Fibroblast of peridontal ligament (primary cell): ENCODE measurements around the gene EFCAB5.
A peak's percentile ranks its signal among the peaks of the same experiment; 100 is the strongest.
"Not testable (repeated sequence)": the region's sequence is repeated elsewhere in the genome, so short reads cannot be mapped to it uniquely, and the experiment has no call there.

Experiments used
- DNase-seq: peaks from one replicate; pipeline ENCODE4 v3.0.0-alpha.2; 2010; ENCODE audit errors: extremely low read depth

Gene EFCAB5

GRCh38 chr17:30005709-30006320 is 64.4 kb downstream of the EFCAB5 start:
- DNase-seq: no peak

GRCh38 chr17:30011934-30012333 is 70.5 kb downstream of the EFCAB5 start:
- DNase-seq: not testable (repeated sequence)

- DNase-seq: peak; percentile 68
Measured at GRCh38 chr17:30021708-30022317, 80.4 kb downstream of the EFCAB5 start.

- not testable (repeated sequence) for DNase-seq
Measured at GRCh38 chr17:30025325-30025724, 83.9 kb downstream of the EFCAB5 start.

- no peak for DNase-seq
Measured at GRCh38 chr17:30027676-30028075, 86.2 kb downstream of the EFCAB5 start.

- DNase-seq: no peak
Measured at GRCh38 chr17:30031214-30031869, 89.9 kb downstream of the EFCAB5 start.

- no peak for DNase-seq
Measured at GRCh38 chr17:30035369-30035768, 93.9 kb downstream of the EFCAB5 start.

- DNase-seq: peak; percentile 50
Measured at GRCh38 chr17:30040719-30041518, 99.5 kb downstream of the EFCAB5 start.

- DNase-seq: no peak
Measured at GRCh38 chr17:30041551-30041950, 100.1 kb downstream of the EFCAB5 start.

- no peak for DNase-seq
Measured at GRCh38 chr17:30062372-30062771, 120.9 kb downstream of the EFCAB5 start.

- DNase-seq: no peak
Measured at GRCh38 chr17:30064738-30065137, 123.3 kb downstream of the EFCAB5 start.

GRCh38 chr17:30068465-30068864 is 127.0 kb downstream of the EFCAB5 start:
- DNase-seq: no peak

GRCh38 chr17:30074254-30074653 is 132.8 kb downstream of the EFCAB5 start:
- DNase-seq: no peak

GRCh38 chr17:30074730-30075129 is 133.3 kb downstream of the EFCAB5 start:
- no peak for DNase-seq

GRCh38 chr17:30082773-30083172 is 141.3 kb downstream of the EFCAB5 start:
- no peak for DNase-seq

- no peak for DNase-seq
Measured at GRCh38 chr17:30084788-30085187, 143.4 kb downstream of the EFCAB5 start.

- DNase-seq: no peak
Measured at GRCh38 chr17:30086896-30087295, 145.5 kb downstream of the EFCAB5 start.

- DNase-seq: not testable (repeated sequence)
Measured at GRCh38 chr17:30087431-30087830, 146.0 kb downstream of the EFCAB5 start.

- DNase-seq: no peak
Measured at GRCh38 chr17:30091121-30091670, 149.8 kb downstream of the EFCAB5 start.

- DNase-seq: peak; percentile 87
Measured at GRCh38 chr17:30091771-30092170, 150.3 kb downstream of the EFCAB5 start.

GRCh38 chr17:30092886-30093285 is 151.5 kb downstream of the EFCAB5 start:
- DNase-seq: no peak
